K562 (cell line): ENCODE measurements around the gene SH3BGRL2. TPM values are rescaled to one million over a fixed set of nuclear protein-coding genes. Genes with fewer than 3 reads are reported as not detected.

Experiments
- ATAC-seq: fragments of 200-7000 bp; cut with Tn5 transposase; 3 replicates; pipeline ENCODE4 v1.9.1; 2020; ENCODE audit warnings: moderate library complexity
- BruUV-seq: library from RNA; stranded (reverse); fragments of 400-500 nt; replicated peaks from 2 replicates; lab custom pipeline; 2021; lab: Mats Ljungman, UMichigan
- CTCF ChIA-PET: fragments of 300-600 bp; formaldehyde crosslinking; extraction: SDS; loops from one replicate; lab custom pipeline; 2021; ENCODE audit warnings: low intra/inter-chr PET ratio; lab: Yijun Ruan, JAX
- POLR2A ChIA-PET: fragments of 300-600, 350-650 bp; sonication (Branson Sonifier 250); formaldehyde crosslinking; extraction: SDS; loops from one replicate; lab custom pipeline; 2021; ENCODE audit warnings: antibody characterized with exemption, inconsistent platforms; lab: Yijun Ruan, JAX
- DNase-seq, 4 experiments: peaks; one replicate each; pipeline versions ENCODE4 v3.0.0 to v3.0.0-alpha.2; 2011 to 2018; ENCODE audit warnings: low spot score in 3 of 4, mixed read lengths in 3 of 4; ENCODE audit errors: extremely low read depth in 1 of 4
- FAIRE-seq: peaks from 2 replicates; lab custom pipeline; 2011; peaks lifted over from hg19 to GRCh38; lab: Jason Lieb, UNC
- H2AFZ ChIP-seq: 2 replicates; pipeline ENCODE4 v1.6.0; 2011; ENCODE audit warnings: low read depth, low read length, control low read depth, inconsistent platforms
- H3K27ac ChIP-seq: fragments of 200-600 bp; 3 replicates; pipeline ENCODE4 v1.8.0; 2011; ENCODE audit warnings: low read depth, mild to moderate bottlenecking, control low read depth, inconsistent platforms, low read length, moderate library complexity, mixed read lengths; ENCODE audit errors: extremely low read depth
- H3K27me3 ChIP-seq, 2 experiments: fragments of 300-600 bp in 1 of 2; 2 replicates in 1 of 2; 3 replicates in 1 of 2; pipeline versions ENCODE4 v1.6.0 to v1.8.0; 2011; ENCODE audit warnings: inconsistent platforms in 2 of 2, low read length in 2 of 2, mild to moderate bottlenecking in 1 of 2, mixed read lengths in 1 of 2, moderate library complexity in 1 of 2; ENCODE audit not compliant: control insufficient read depth in 2 of 2, insufficient read depth in 2 of 2
- H3K36me3 ChIP-seq: fragments of 300-600 bp; 3 replicates; pipeline ENCODE4 v1.8.0; 2011; ENCODE audit warnings: mild to moderate bottlenecking, low read length, inconsistent platforms; ENCODE audit not compliant: control insufficient read depth, insufficient read depth
- H3K4me1 ChIP-seq, 2 experiments: fragments of 200-600 bp in 1 of 2; replicated peaks in 1 of 2; 2 replicates in 1 of 2; 3 replicates in 1 of 2; pipeline versions ENCODE4 v1.5.1 to v1.8.0; 2011; ENCODE audit warnings: inconsistent platforms in 2 of 2, low read length in 2 of 2, mild to moderate bottlenecking in 1 of 2, mixed read lengths in 1 of 2, moderate library complexity in 1 of 2; ENCODE audit not compliant: control insufficient read depth in 2 of 2, insufficient read depth in 2 of 2
- H3K4me2 ChIP-seq: 2 replicates; pipeline ENCODE4 v1.6.1; 2011; ENCODE audit warnings: low read length, control low read depth, inconsistent platforms, mixed read lengths; ENCODE audit not compliant: insufficient read depth
- H3K4me3 ChIP-seq: fragments of 200-600 bp; sonication (generic), shearing (Covaris generic); 2 replicates; pipeline ENCODE4 v1.5.1; 2016; ENCODE audit warnings: control low read depth, inconsistent platforms
- H3K79me2 ChIP-seq: fragments of 200-600 bp; 3 replicates; pipeline ENCODE4 v1.8.0; 2011; ENCODE audit warnings: low read length, inconsistent platforms; ENCODE audit not compliant: control insufficient read depth, insufficient read depth
- H3K9ac ChIP-seq, 2 experiments: 2 replicates each; pipeline versions ENCODE4 v1.6.0 to v1.6.1; 2011; ENCODE audit warnings: low read depth in 2 of 2, low read length in 2 of 2, control low read depth in 1 of 2, inconsistent platforms in 1 of 2, mild to moderate bottlenecking in 1 of 2, mixed read lengths in 1 of 2; ENCODE audit not compliant: insufficient read depth in 1 of 2
- H3K9me1 ChIP-seq: one replicate; pipeline ENCODE4 v1.6.0; 2011; ENCODE audit warnings: inconsistent platforms, mild to moderate bottlenecking, low read length, moderate library complexity; ENCODE audit not compliant: control insufficient read depth, insufficient read depth
- H3K9me3 ChIP-seq: replicated peaks from 2 replicates; pipeline ENCODE4 v1.5.1; 2011; ENCODE audit warnings: low read depth, low read length, inconsistent platforms; ENCODE audit not compliant: control insufficient read depth, insufficient read depth
- H4K20me1 ChIP-seq: replicated peaks from 2 replicates; pipeline ENCODE4 v1.6.1; 2011; ENCODE audit warnings: low read length, inconsistent platforms, mixed read lengths; ENCODE audit not compliant: control insufficient read depth, insufficient read depth
- COPS2 ChIP-seq: fragments of 450-650 bp; conservative IDR thresholded peaks from 2 replicates; pipeline ENCODE4 v1.6.1; 2016; ENCODE audit warnings: mild to moderate bottlenecking, moderate library complexity
- DNMT1 ChIP-seq: fragments of 450-650 bp; IDR thresholded peaks from 2 replicates; pipeline ENCODE4 v1.6.1; 2016; ENCODE audit warnings: antibody characterized with exemption, mild to moderate bottlenecking
- PTTG1 ChIP-seq: fragments of 450-650 bp; IDR thresholded peaks from 2 replicates; pipeline ENCODE4 v1.6.1; 2016; ENCODE audit warnings: low read depth, mild to moderate bottlenecking, missing genetic modification characterization, missing compliant biosample characterization
- RAD21 ChIP-seq, 2 experiments: fragments of 250-450 bp in 1 of 2; fragments of 450-650 bp in 1 of 2; sonication (Bioruptor Pico) in 1 of 2; formaldehyde crosslinking in 1 of 2; IDR thresholded peaks in 1 of 2; conservative IDR thresholded peaks in 1 of 2; 2 replicates each; pipeline versions ENCODE4 v1.4.0 to v1.8.0; 2020 to 2022; ENCODE audit warnings: mild to moderate bottlenecking in 2 of 2, moderate library complexity in 1 of 2
- SUPT5H ChIP-seq: fragments of 450-650 bp; IDR thresholded peaks from 2 replicates; pipeline ENCODE4 v1.6.1; 2016
- TBP ChIP-seq: optimal IDR thresholded peaks from 2 replicates; pipeline ENCODE3; 2011; ENCODE audit warnings: low read depth, low read length, improper control_type of control experiment
- ZNF143 ChIP-seq: sonication (generic); formaldehyde crosslinking; IDR thresholded peaks from 2 replicates; pipeline ENCODE4 v1.9.0; 2022; ENCODE audit warnings: mild to moderate bottlenecking, missing genetic modification reagents
- ZNF217 ChIP-seq: sonication (generic); formaldehyde crosslinking; IDR thresholded peaks from 2 replicates; pipeline ENCODE4 v1.8.0; 2022; ENCODE audit warnings: mild to moderate bottlenecking, missing genetic modification reagents
- WGBS: fragments of 100-300 bp; shearing (Covaris generic); methylation state at CpG from one replicate; pipeline ENCODE4 v1.1.6; 2016; ENCODE audit warnings: low coverage, mixed read lengths; ENCODE audit not compliant: insufficient coverage; ENCODE audit errors: missing lambda C conversion rate; 5-methylcytosine and 5-hydroxymethylcytosine counted together
- in situ Hi-C: fragments of 300-500 bp; cut with MboI; formaldehyde crosslinking; loops from 4 replicates; pipeline ENCODE4 v1.15.0; 2018; ENCODE audit warnings: inconsistent platforms, mixed read lengths
- intact Hi-C: fragments of 100-400 bp; cut with micrococcal nuclease; formaldehyde crosslinking; loops from 2 replicates; pipeline ENCODE4 v1.14.2; 2022
- polyA plus RNA-seq, 8 experiments: library from polyadenylated mRNA; depleted of rRNA in 4 of 8; stranded (reverse) in 5 of 8; unstranded in 3 of 8; fragments of >200 nt; fragmentation: Nextera tagmentation in 2 of 8; fragmentation: Illumina TruSeq in 1 of 8; extraction: Ambion mirVana in 2 of 8; extraction: Trizol in 1 of 8; gene quantifications; 2 replicates each; pipeline versions ENCODE4 v1.2.1 to v1.2.3, GENCODE V29; 2011 to 2014; ENCODE audit warnings: inconsistent platforms in 1 of 8, missing spikeins in 1 of 8
- total RNA-seq, 7 experiments: library from RNA; depleted of rRNA in 6 of 7; stranded (reverse); fragments of >200 nt in 6 of 7; fragmentation: Illumina TruSeq in 2 of 7; extraction: Trizol in 2 of 7; gene quantifications; 2 replicates each; pipeline versions ENCODE4 v1.2.1 to v1.2.3, GENCODE V29; 2011 to 2021; ENCODE audit warnings: low replicate concordance in 1 of 7
- TF ChIP-seq, protein P1 (sequence below): fragments of 450-650 bp; formaldehyde crosslinking; IDR thresholded peaks from 2 replicates; pipeline ENCODE4 v1.4.0; 2020; ENCODE audit warnings: mild to moderate bottlenecking, moderate library complexity
- TF ChIP-seq, protein P2 (sequence below): fragments of 450-650 bp; IDR thresholded peaks from 2 replicates; pipeline ENCODE4 v1.7.0; 2016; ENCODE audit warnings: borderline replicate concordance
- TF ChIP-seq, protein P3 (sequence below): fragments of 250-450 bp; sonication (Bioruptor Pico); IDR thresholded peaks from 2 replicates; pipeline ENCODE4 v1.5.1; 2021; ENCODE audit warnings: mild to moderate bottlenecking

The SH3BGRL2 gene
- total and polyA plus RNA-seq, 9 of the 15 experiments (the other 6 are each of a cell fraction or from before 2014, with no cell fraction given): 4.4 to 12.1 (median 7.3) TPM

DNA sequence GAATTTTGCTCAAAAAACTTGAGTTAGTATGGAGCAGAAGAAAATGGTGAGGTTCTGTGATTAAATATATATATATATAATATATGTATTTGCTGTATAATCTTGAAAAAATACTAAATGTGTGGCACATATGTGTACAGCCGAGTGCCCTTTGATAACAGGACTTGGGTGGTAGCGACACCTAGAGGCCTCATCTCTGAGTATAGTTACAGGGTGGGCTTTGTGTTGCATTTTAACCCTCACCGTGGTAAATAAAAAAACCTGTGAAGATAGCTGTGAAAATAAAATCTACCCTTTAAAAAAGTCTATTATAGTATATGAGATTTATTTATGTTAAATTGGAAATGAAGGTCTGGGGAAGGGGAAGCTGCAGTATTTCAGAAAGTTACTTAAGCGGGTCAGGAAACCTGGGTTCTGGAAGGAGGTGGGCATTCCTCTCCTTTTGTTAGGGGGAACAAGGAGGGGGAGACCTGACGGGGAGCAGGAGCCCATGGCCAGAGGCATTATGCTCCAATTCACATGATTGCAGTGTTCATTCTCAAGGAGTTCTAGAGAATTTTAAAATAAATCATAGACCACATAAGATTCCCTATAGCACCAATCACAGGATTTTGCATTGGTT lies 82.7 kb downstream of the SH3BGRL2 start (continued):
- TF ChIP-seq, protein P1, sequence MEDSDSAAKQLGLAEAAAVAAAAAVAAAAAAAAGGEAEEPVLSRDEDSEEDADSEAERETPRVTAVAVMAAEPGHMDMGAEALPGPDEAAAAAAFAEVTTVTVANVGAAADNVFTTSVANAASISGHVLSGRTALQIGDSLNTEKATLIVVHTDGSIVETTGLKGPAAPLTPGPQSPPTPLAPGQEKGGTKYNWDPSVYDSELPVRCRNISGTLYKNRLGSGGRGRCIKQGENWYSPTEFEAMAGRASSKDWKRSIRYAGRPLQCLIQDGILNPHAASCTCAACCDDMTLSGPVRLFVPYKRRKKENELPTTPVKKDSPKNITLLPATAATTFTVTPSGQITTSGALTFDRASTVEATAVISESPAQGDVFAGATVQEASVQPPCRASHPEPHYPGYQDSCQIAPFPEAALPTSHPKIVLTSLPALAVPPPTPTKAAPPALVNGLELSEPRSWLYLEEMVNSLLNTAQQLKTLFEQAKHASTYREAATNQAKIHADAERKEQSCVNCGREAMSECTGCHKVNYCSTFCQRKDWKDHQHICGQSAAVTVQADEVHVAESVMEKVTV (CRISPR knock-in tag): peak; percentile 64; the same call in 1 of the 2 replicates
- TF ChIP-seq, protein P2, sequence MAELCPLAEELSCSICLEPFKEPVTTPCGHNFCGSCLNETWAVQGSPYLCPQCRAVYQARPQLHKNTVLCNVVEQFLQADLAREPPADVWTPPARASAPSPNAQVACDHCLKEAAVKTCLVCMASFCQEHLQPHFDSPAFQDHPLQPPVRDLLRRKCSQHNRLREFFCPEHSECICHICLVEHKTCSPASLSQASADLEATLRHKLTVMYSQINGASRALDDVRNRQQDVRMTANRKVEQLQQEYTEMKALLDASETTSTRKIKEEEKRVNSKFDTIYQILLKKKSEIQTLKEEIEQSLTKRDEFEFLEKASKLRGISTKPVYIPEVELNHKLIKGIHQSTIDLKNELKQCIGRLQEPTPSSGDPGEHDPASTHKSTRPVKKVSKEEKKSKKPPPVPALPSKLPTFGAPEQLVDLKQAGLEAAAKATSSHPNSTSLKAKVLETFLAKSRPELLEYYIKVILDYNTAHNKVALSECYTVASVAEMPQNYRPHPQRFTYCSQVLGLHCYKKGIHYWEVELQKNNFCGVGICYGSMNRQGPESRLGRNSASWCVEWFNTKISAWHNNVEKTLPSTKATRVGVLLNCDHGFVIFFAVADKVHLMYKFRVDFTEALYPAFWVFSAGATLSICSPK: no peak
- peak; percentile 73 to 79 for TF ChIP-seq RAD21 (CRISPR knock-in tag; conservative IDR thresholded peaks at IDR 0.05 in 1 of 2, IDR thresholded peaks at IDR 0.05 in 1 of 2)
- TF ChIP-seq, all 486 proteins: peak for 5

DNA sequence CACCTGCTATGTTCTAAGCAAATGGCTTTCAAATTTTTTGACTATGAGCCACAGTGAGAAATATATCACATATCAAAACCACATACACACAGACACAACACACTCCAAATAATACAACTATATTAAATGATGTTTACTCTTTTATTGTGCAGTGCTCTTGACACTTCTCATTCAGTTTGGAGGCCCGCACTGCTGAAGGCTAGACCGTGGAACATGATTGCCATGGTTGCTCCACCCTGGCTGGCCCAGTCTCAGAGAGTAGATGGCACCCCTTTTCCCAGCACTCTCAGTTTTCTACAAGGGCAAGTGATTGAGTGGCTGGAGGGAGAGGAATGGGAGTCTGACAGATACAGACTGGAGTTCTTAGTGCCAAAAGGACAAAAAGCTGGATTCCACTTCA lies 86.9 kb downstream of the SH3BGRL2 start:
- 0% methylated on average over 2 of the region's 2 CpGs for WGBS
- Histone ChIP-seq H3K79me2 (no peaks in the 10 kb centered on the region), H3K9me1 (no peaks in the 10 kb centered on the region), H3K9ac (no peak overlapping the region), H4K20me1 (no peaks in the 10 kb centered on the region), H3K27me3 (0 out of 5 replicates have a peak, but pooled peaks cover 0 to 5% of the 10 kb centered on the region in 2 experiments), H2AFZ (peak overlapping the region; percentile 21; the same call in 1 of the 2 replicates), H3K4me1 (no peaks in the 10 kb centered on the region), H3K4me3 (no peak overlapping the region), H3K36me3 (no peaks in the 10 kb centered on the region), H3K9me3 (no peaks in the 10 kb centered on the region), H3K27ac (no peak overlapping the region), H3K4me2 (no peak overlapping the region)
- ChIA-PET POLR2A (interaction anchor here (0.7 kb wide), 1 partner anchor 16 kb away, joined by 3 read pairs; no protein-coding TSS in a partner anchor), CTCF (no interaction called here)
- in situ Hi-C loops: no loop called here
- FAIRE-seq (no peak), ATAC-seq (no peak), DNase-seq (no peak)
- intact Hi-C loops: loop anchor here (5.0 kb wide), 1 partner anchor 149 kb away; no protein-coding TSS in a partner anchor
- no TSS peak for BruUV-seq
- TF ChIP-seq SUPT5H (no peak), PTTG1 (tag) (no peak), TBP (no peak), DNMT1 (no peak), COPS2 (no peak), ZNF143 (CRISPR knock-in tag) (no peak), ZNF217 (no peak)
- TF ChIP-seq, protein P3, sequence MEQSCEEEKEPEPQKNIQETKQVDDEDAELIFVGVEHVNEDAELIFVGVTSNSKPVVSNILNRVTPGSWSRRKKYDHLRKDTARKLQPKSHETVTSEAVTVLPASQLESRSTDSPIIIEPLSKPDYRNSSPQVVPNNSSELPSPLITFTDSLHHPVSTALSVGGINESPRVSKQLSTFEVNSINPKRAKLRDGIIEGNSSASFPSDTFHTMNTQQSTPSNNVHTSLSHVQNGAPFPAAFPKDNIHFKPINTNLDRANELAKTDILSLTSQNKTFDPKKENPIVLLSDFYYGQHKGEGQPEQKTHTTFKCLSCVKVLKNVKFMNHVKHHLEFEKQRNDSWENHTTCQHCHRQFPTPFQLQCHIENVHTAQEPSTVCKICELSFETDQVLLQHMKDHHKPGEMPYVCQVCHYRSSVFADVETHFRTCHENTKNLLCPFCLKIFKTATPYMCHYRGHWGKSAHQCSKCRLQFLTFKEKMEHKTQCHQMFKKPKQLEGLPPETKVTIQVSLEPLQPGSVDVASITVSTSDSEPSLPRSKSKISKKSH (CRISPR knock-in tag): no peak
